SIG-M5 treated with dmso at 0.1 percent for 504 hours (cell line): ENCODE data around the gene SOBP.
"Not testable (repeated sequence)": the region's sequence is repeated elsewhere in the genome, so short reads cannot be mapped to it uniquely, and the experiment has no call there.

Experiments used
- DNase-seq: peaks from one replicate; lab custom pipeline; 2025; ENCODE audit not compliant: unreplicated experiment; lab: John Stamatoyannopoulos, UW

SOBP gene

GRCh38 chr6:107489636-107490565 is at the start of gene SOBP:
Gene SOBP (plus strand): TSS chr6:107490117. CDS start chr6:107490617, 500 bp downstream.
- DNase-seq = no peak

GRCh38 chr6:107440936-107441335 is 49.0 kb upstream of the SOBP start:
- no peak for DNase-seq

- no peak for DNase-seq
Observed at GRCh38 chr6:107441682-107442081, 48.2 kb upstream of the SOBP start.

- no peak for DNase-seq
Observed at GRCh38 chr6:107442938-107443607, 46.8 kb upstream of the SOBP start.

- DNase-seq = no peak
Observed at GRCh38 chr6:107443608-107444267, 46.2 kb upstream of the SOBP start.

GRCh38 chr6:107444277-107444676 is 45.6 kb upstream of the SOBP start:
- DNase-seq = no peak

- DNase-seq = no peak
Observed at GRCh38 chr6:107447663-107448216, 42.2 kb upstream of the SOBP start.

GRCh38 chr6:107448776-107449175 is 41.1 kb upstream of the SOBP start:
- no peak for DNase-seq

GRCh38 chr6:107458672-107459282 is 31.1 kb upstream of the SOBP start:
- no peak for DNase-seq

GRCh38 chr6:107459283-107460082 is 30.4 kb upstream of the SOBP start, which contains the start of gene PDSS2:
Gene PDSS2 (minus strand): TSS chr6:107459564. CDS start chr6:107459285, 279 bp downstream.
- DNase-seq = peak; percentile 96

- DNase-seq = peak; percentile 60
Observed at GRCh38 chr6:107460083-107460631, 29.8 kb upstream of the SOBP start.

- DNase-seq = no peak
Observed at GRCh38 chr6:107466062-107466461, 23.9 kb upstream of the SOBP start.

GRCh38 chr6:107470364-107470763 is 19.6 kb upstream of the SOBP start:
- DNase-seq = no peak

GRCh38 chr6:107473660-107474059 is 16.3 kb upstream of the SOBP start:
- no peak for DNase-seq

- not testable (repeated sequence) for DNase-seq
Observed at GRCh38 chr6:107475360-107475759, 14.6 kb upstream of the SOBP start.

GRCh38 chr6:107475826-107476225 is 14.1 kb upstream of the SOBP start:
- DNase-seq = not testable (repeated sequence)

GRCh38 chr6:107479089-107479690 is 10.7 kb upstream of the SOBP start:
- no peak for DNase-seq

- no peak for DNase-seq
Observed at GRCh38 chr6:107485157-107485556, 4.8 kb upstream of the SOBP start.

GRCh38 chr6:107488174-107488874 is 1.6 kb upstream of the SOBP start:
- no peak for DNase-seq
